Activated CD8-positive, alpha-beta T cell treated with anti-CD3 and anti-CD28 coated beads for 36 hours (primary cell): ENCODE data around the gene PIGL. TPM values are rescaled to one million over a fixed set of nuclear protein-coding genes. Genes with fewer than 3 reads are reported as not detected.
"Not testable (repeated sequence)": the region's sequence is repeated elsewhere in the genome, so short reads cannot be mapped to it uniquely, and the experiment has no call there.

Experiments used
- ATAC-seq: fragments of 200-7000 bp; cut with Tn5 transposase; one replicate; pipeline ENCODE4 v1.10.0; 2021; ENCODE audit warnings: mild to moderate bottlenecking, moderate library complexity
- CTCF ChIA-PET: fragments of 350-600 bp; sonication (Branson Sonifier 250); formaldehyde crosslinking; loops from one replicate; lab custom pipeline; 2021; ENCODE audit warnings: antibody characterized with exemption; lab: Charles Lee
- POLR2A ChIA-PET: fragments of 350-600 bp; sonication (Branson Sonifier 250); formaldehyde crosslinking; loops from one replicate; lab custom pipeline; 2021; ENCODE audit warnings: antibody characterized with exemption; lab: Charles Lee
- DNase-seq: peaks from one replicate; pipeline ENCODE4 v3.0.0-alpha.2; 2020
- H3K27ac Mint-ChIP-seq: one replicate; pipeline ENCODE4 v1.8.0; 2021; ENCODE audit warnings: mild to moderate bottlenecking, mixed read lengths
- H3K27me3 Mint-ChIP-seq: one replicate; pipeline ENCODE4 v1.8.0; 2021; ENCODE audit warnings: mixed read lengths
- H3K36me3 Mint-ChIP-seq: one replicate; pipeline ENCODE4 v1.8.0; 2021; ENCODE audit warnings: low read depth, mixed read lengths
- H3K4me1 Mint-ChIP-seq: one replicate; pipeline ENCODE4 v1.8.0; 2021; ENCODE audit warnings: low read depth, mixed read lengths
- H3K4me3 Mint-ChIP-seq: one replicate; pipeline ENCODE4 v1.8.0; 2021; ENCODE audit warnings: mild to moderate bottlenecking, moderate library complexity, mixed read lengths
- H3K9me3 Mint-ChIP-seq: one replicate; pipeline ENCODE4 v1.8.0; 2021; ENCODE audit warnings: mixed read lengths
- CTCF ChIP-seq: fragments of 200-600 bp; IDR thresholded peaks from one replicate; pipeline ENCODE4 v1.8.0; 2022; ENCODE audit warnings: antibody characterized with exemption, mild to moderate bottlenecking
- intact Hi-C: fragments of 100-400 bp; cut with micrococcal nuclease; formaldehyde crosslinking; loops from one replicate; pipeline ENCODE4 v1.10.0; 2022
- total RNA-seq, 2 experiments: library from RNA; stranded (reverse); gene quantifications; one replicate each; pipeline ENCODE4 v1.2.3, GENCODE V29; 2021

The PIGL gene
- total RNA-seq, 2 experiments from 2014 or later, result 45.0 to 48.6 TPM

GRCh38 chr17:16294560-16294959 is 77.5 kb downstream of the PIGL start:
- Mint-ChIP-seq H3K9me3 (no peaks in the 10 kb centered on the region), H3K36me3 (peaks cover 6% of the 10 kb centered on the region), H3K27ac (no peak overlapping the region), H3K4me3 (no peak overlapping the region), H3K27me3 (no peaks in the 10 kb centered on the region), H3K4me1 (peaks cover 19% of the 10 kb centered on the region)
- ATAC-seq (no peak), DNase-seq (no peak)
- no peak for TF ChIP-seq CTCF
- ChIA-PET CTCF (interaction anchor here (2.0 to 2.3 kb wide), 3 partner anchors 8 to 69 kb away, joined by 6 to 12 read pairs (median 7); no protein-coding TSS in a partner anchor), POLR2A (no interaction called here)
- intact Hi-C loops, result no loop called here

- DNase-seq, H3K4me3 Mint-ChIP-seq, H3K9me3 Mint-ChIP-seq, intact Hi-C loops, H3K27ac Mint-ChIP-seq, H3K27me3 Mint-ChIP-seq, H3K36me3 Mint-ChIP-seq, POLR2A ChIA-PET: not testable (repeated sequence)
- ATAC-seq, result peak; percentile 60
- CTCF ChIA-PET, result interaction anchor here (0.9 to 2.3 kb wide), 3 partner anchors 10 to 68 kb away, joined by 4 to 12 read pairs (median 7); no protein-coding TSS in a partner anchor
- peaks cover 21% of the 10 kb centered on the region for H3K4me1 Mint-ChIP-seq
Observed at GRCh38 chr17:16296072-16296471, 79.1 kb downstream of the PIGL start.

- Mint-ChIP-seq H3K36me3 (peaks cover 11% of the 10 kb centered on the region), H3K27ac (peak overlapping the region; percentile 41), H3K4me3 (no peak overlapping the region), H3K27me3 (no peaks in the 10 kb centered on the region), H3K4me1 (peaks cover 23% of the 10 kb centered on the region), H3K9me3 (no peaks in the 10 kb centered on the region)
- ChIA-PET POLR2A (no interaction called here), CTCF (no interaction called here)
- no peak for TF ChIP-seq CTCF
- no peak for ATAC-seq
- DNase-seq, result no peak
- intact Hi-C loops, result no loop called here
Observed at GRCh38 chr17:16297367-16298139, 80.5 kb downstream of the PIGL start.

- Mint-ChIP-seq H3K36me3 (peaks cover 11% of the 10 kb centered on the region), H3K27ac (no peak overlapping the region), H3K9me3 (no peaks in the 10 kb centered on the region), H3K4me3 (no peak overlapping the region), H3K4me1 (peaks cover 23% of the 10 kb centered on the region), H3K27me3 (no peaks in the 10 kb centered on the region)
- ChIA-PET CTCF (interaction anchor here (2.1 kb wide), 1 partner anchor 10 kb away, joined by 5 read pairs; no protein-coding TSS in a partner anchor), POLR2A (interaction anchor here (1.9 kb wide), 1 partner anchor 11 kb away, joined by 4 read pairs; no protein-coding TSS in a partner anchor)
- DNase-seq (no peak), ATAC-seq (no peak)
- intact Hi-C loops, result no loop called here
- no peak for TF ChIP-seq CTCF
Observed at GRCh38 chr17:16298140-16298662, 81.2 kb downstream of the PIGL start.

- POLR2A ChIA-PET, result no interaction called here
- CTCF ChIA-PET, result interaction anchor here (1.3 kb wide), 1 partner anchor 15 kb away, joined by 3 read pairs; no protein-coding TSS in a partner anchor
- Mint-ChIP-seq H3K36me3 (peaks cover 13% of the 10 kb centered on the region), H3K4me3 (no peak overlapping the region), H3K27ac (no peak overlapping the region), H3K9me3 (no peaks in the 10 kb centered on the region), H3K27me3 (no peaks in the 10 kb centered on the region), H3K4me1 (peaks cover 20% of the 10 kb centered on the region)
- ATAC-seq (no peak), DNase-seq (no peak)
- TF ChIP-seq CTCF, result no peak
- intact Hi-C loops, result no loop called here
Observed at GRCh38 chr17:16300554-16300953, 83.5 kb downstream of the PIGL start.
